ENCODE measurements around the gene MED27.
A peak's percentile ranks its signal among the peaks of the same experiment; 100 is the strongest.

The MED27 gene

GRCh38 chr9:131994364-131995125 lies 85.1 kb downstream of the MED27 start:
- no peak for DNase-seq

GRCh38 chr9:131992906-131993657 lies 86.6 kb downstream of the MED27 start:
- DNase-seq, result no peak

DNA sequence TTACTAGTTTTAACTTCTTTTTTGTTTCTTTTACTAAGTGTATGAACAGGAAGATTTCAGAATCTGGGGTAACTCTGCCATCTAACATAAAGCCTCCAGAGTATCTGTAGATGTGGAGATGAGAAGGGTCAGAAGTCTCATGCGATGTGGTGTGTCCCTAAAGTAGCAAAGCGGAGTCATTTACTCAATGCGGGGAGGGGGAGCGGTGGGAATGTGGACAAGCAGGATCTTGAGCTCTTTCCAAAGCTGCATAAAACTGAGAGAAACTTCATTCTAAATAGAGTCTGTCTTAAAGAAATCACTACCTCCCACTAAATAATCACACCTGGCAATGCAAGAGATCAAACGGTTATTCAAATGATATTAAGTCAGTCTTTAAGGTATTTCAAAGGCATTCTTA lies 92.4 kb downstream of the MED27 start:
- DNase-seq, result no peak

- DNase-seq, result no peak
These were observed 93.1 kb downstream of the MED27 start for GRCh38 chr9:131986576-131986975.

DNA sequence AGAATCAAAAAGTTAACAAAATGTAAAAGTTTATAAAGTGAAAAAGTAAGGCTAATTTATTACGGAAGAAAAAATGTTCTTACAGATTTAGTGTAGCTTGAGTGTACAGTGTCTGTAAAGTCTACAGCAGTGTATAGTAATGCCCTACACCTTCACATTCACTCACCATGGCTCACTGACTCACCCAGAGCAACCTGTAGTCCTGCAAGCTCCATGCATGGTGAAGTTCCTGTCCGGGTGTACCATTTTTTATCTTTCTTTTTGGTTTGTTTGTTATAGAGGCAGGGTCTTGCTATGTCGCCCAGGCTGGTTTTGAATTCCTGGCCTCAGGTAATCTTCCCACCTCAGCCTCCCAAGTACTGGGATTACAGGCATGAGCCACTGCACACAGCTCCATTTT lies 93.6 kb downstream of the MED27 start:
- no peak for DNase-seq

GRCh38 chr9:131984564-131984963 lies 95.1 kb downstream of the MED27 start:
- DNase-seq, result no peak

DNA sequence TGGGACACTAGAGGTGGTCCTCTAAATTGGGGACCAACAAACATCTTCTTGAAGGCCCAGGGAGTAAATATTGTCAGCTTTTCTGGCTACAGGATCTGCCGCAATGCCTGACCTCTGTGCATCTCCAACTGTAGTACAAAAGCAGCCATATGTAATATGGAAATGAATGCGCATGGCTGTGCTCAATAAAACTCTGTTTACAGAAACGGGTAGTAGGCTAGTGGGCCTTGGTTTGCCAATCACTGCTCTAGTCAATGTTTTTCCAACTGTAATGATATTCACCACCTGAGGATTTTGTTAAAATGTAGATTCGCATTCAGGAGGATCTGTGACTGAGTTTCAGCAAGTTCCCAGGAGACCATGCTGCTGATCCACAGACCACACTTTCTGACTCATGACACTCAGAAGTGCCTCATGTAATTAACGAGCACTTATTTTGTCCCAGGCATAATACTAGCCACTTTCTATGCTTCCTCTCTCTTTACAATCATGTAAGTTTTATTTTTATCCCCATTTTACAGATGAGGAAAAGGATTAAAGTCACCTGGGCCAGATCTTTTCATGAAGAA lies 96.9 kb downstream of the MED27 start:
- DNase-seq, result no peak

DNA sequence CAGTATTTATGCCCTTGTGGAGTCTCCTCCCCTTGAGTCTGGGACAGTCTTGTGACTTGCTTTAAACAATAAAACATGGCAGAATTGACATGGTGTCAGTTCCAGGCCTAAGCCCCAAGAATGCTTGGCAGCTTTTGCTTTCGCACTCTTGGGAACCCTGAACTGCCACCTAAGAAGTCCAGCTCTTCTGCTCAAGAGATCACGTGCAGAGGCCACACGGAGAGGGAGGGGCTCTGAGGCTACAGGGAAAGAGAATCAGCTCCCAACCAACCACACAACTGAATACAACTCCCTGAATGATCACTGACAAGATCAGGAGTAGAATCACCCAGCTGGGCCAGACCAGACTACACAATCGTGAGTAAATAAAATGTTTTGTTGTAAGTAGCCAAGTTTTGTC lies 97.6 kb downstream of the MED27 start:
- no peak for DNase-seq

DNA sequence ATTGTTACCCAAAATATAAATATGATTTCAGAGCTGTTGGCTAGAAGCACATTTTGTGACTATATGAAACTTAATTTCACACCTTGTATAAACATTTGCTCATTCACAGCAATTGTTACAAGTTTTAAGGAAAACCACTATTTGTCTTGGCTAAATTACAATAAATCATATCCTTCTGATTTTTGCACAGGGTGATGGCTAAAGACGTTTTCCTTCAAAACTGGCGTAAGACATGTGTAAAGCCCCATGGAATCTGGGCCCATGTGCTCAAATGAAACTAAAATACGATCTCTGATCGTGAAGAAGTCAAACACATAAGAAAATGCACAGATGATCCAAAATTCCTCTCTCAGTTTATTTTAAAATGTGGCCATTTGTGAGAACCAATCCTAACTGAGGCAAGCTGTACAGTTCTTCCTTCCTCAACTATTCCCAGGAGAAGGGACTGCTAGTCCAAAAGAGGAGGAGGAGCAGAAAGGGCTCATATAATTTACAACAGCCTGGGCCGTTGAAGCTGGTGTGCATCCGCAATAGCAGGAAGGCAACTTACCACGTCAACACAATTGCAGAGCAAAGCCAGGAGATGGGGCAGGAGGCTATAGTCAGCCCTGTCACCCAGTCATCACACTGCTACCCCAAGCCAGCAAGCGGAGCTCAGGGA lies 98.4 kb downstream of the MED27 start:
- no peak for DNase-seq

DNA sequence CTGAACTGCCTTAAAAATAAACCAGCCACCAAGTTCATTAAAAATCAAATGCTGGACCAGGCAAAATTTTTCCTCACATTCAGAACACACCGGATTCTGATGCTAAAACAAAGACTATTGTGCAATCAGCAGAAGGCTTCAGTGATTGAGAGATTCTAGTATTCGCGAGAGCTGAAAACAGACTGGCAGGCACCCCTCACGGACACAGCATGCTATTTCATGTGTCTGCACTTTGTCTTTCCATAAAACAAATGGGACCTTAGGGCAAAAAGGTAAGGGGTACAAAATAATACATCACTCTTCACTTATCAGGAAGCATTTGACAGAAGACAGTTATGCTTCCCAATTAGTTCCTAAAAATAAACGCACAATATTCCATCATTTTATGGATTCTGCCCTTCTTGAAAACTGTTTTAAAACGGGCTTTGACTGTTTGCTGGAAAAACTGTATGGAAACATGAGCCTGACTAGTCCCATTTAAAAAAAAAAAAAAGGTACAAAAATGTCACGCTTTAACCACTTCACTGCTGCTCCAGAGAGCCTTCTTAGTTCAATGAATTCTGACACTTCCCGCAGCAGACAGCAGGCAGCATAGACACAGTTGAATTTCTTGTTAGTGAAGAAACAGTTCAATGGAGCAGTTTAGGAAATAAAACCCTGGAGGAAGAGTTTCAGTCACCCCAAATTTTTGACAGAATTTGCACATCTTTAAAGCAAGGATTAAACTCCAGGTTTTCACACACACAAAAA lies 99.2 kb downstream of the MED27 start:
- no peak for DNase-seq

DNA sequence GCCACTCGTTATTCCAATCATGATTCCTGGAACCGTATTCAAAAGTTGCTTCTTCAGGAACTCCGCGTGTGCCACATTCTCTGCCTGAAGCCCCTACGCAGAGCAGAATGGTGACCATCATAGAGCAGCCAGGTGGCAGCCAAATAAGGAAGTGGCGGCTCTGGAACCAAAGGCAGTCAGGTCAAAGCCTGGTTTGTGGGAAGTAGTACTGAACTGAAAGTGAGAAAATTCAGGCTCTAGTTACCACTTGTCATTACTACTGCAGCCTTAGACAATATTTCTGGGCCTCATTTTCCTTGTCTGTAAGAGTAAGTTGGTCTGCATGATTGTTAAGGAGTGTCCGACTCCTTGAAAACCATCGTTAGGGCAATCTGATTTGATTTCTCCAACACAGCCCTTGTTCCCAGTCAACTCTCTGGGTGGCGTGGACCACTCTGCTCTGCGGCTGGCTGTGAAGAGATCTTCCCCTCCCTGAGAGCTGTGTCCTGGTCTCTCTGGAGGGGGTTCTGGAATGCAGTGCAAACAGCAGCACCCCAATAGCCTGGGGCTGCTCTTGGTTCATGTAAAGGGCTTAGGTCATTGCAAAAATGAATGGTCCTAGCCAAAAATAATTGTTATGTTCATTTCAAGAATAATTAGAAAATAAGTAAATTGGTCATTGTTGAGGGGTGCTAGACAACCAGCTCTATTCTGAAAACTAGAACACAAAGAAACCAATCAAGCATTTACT lies 102.4 kb downstream of the MED27 start:
- no peak for DNase-seq

DNA sequence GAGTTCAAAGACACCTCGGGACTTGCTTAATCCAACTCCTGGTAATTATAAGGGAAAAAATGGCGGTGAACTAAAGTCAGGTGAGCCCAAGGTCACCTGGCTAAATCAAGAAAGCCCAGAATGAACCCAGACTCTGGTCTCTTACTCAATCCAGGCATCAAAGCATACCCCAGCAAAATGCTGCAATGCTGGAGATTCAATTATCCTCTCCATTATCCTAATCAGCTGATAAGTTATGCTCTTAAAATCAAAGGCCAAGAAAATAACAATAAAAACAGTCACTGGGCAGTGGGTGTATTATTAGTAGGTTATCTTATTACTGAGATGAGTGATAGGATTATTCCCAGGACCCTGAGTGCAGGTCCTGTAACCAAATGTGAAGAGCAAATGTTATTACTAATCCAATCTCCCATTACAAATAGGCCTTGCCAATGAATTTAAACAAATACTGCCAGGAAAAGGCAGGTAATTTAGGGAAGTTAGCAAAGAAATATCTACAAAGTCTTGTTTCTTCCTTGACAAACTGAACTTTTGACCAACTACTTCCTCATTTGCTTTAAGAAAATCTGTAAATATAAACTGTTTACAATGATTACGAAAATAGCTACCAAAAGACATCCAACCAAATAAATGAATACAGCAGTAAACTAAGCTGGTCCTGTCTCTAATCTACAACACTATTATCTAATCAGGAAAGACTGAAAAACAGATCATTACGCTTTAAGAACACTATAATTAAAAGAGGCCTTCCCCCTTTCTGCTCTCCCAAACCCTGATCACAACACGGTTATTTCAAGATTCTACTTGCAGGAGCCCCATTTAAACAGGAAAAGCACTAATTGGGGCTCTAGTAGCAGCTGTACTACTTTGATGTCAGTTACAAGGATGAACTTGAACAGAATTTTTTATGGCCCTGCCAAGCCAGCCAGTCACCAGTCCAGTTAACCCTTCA lies 103.2 kb downstream of the MED27 start:
- peak; percentile 5 to 22 for DNase-seq

- no peak for DNase-seq
These were observed 106.8 kb downstream of the MED27 start for GRCh38 chr9:131972889-131973288.

DNA sequence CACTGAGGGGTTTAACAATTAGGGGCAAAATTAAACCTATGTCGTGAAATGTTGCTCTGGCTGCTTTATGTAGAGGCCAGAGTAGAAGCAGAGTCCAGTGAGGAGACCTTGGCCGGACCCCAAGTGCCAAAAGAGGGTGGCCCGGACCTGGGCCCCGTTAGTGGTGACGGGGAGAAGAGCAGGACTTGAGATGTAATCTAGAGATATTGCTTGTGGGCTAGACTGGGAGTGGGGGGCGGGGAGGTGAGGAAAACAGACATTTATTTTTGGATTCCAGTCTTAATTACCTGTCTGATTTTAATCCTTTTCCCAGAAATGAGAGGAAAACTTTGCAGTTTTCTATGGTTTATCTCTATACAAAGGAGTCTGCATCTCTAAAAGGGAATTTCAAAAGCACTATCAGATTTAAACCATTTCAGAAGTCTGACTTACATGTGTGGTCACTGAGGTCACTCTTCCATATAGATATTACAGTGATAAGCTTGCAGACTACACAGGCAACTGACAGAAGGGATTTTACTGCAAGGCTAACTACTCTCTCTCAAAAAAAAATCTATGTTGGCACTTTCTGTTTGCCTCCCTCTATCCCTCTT lies 108.1 kb downstream of the MED27 start:
- DNase-seq, result no peak

DNA sequence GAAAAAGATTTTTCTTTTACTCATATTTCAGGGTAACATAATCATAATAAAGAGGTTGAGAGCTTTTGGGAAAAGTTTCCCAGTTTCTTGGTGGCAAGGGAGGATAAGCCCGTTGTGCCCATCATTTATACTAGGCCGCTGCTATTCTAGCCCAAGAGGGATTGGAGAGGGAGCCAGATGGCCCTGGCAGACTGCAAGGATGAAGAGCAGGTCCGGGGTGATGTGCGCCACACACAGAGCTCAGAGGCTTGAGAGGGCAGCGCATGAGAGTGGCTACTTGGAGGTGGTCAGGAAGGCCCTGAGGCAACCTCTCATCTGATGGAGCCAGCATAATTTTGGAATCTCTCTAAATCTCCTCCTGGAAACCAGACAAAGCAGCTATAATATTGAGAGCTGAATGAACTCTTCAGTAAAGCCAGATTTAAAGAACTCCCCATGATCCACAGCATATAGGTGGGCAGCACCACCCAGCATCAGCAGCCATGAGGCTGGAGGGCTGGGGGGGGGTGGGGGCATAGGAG lies 110.1 kb downstream of the MED27 start:
- DNase-seq, result no peak

DNA sequence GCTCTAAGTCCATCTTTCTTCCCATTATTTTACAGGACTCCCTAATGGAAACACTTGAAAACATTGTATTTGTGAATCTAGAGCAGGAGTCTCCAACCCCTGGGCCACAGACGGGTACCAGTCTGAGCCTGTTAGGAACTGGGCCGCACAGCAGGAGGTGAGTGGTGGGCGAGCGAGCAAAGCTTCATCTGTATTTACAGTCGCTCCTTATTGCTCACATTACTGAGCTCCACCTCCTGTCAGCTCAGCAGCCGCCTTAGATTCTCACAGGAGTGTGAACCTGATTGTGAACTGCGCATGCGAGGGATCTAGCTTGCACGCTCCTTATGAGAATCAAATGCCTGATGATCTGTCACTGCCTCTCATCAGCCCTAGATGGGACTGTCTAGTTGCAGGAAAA lies 111.0 kb downstream of the MED27 start:
- DNase-seq, result no peak

- DNase-seq, result no peak
These were observed 113.8 kb downstream of the MED27 start for GRCh38 chr9:131965841-131966240.

- DNase-seq, result no peak
These were observed 114.6 kb downstream of the MED27 start for GRCh38 chr9:131965103-131965502.

GRCh38 chr9:131963072-131964030 lies 116.3 kb downstream of the MED27 start:
- no peak for DNase-seq

All from inflammatory macrophage treated with lipopolysaccharide for 1 hour (primary cell).